GM10847 (cell line): Measurements from ENCODE around the gene TCF21.

Experiments
- POLR2A ChIP-seq: IDR thresholded peaks from 2 replicates; pipeline ENCODE4 v1.6.1; 2011; ENCODE audit not compliant: insufficient read length; ENCODE audit errors: extremely low read depth

The TCF21 gene

DNA sequence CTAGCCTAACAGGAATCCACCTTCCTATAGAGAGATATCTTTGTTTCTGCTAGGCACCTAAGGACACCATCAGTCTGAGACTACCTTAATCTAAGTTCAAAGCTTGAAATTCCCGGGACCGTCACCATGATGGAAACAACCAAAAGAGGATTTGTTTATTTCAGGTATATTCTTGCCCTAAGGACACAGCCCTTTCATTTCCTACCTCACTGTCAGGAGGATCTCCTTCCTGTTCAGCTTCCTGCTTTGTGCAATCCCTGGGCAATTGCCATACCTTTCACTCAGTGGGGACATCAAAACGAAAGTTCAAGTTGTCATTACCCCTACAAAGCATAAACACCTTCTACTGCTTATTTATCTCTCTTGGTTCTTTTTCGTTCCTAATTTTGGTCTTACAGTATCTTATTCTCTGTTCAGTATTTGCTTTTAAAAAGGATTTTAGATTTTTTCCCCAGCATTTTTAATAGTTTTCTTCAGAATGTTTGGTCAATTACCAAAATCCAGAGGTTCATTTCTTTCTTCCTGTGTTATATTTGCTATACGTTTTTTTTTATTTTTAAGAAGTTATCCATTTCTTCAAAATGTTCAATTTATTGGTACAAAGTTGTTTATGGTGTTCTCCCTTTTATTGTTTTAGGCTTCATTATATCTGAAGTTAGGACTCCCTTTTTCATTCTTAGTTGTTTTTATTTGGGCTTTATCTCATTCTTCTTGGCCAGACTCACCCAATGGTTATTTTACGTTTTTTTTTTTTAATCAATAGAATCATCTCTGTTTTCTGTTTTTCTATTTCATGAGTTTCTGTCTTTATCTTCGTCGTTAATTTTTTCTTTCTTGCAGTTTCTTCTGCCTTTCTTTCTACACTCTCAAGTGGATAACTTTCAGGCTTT is 51.1 kb downstream of the TCF21 start:
- TF ChIP-seq POLR2A, result no peak
